ENCODE data around the gene SVEP1.
A peak's percentile ranks its signal among the peaks of the same experiment; 100 is the strongest.

Gene SVEP1

DNA sequence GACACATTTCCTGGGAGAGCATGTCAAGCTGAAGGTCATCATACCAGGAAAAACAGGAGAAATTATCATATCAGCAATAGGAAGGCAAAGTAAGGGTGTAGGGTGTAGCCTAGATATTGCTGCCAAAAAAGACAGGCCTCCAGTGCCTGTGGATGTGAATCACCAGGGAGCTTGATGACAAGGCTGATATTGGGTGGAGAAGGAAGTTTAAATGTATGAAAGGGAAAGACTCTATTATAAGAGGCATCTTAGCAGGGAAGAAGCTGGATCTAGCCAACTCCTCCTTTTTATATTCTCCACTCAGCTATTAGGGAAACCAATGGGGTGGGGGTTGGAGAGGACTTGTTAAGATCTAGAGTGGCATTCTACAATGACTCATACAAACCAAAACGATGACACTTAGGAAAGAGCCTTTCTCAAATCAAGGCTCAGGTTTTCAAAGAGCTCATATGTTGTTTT lies 228.5 kb downstream of the SVEP1 start:
- no peak for DNase-seq

DNA sequence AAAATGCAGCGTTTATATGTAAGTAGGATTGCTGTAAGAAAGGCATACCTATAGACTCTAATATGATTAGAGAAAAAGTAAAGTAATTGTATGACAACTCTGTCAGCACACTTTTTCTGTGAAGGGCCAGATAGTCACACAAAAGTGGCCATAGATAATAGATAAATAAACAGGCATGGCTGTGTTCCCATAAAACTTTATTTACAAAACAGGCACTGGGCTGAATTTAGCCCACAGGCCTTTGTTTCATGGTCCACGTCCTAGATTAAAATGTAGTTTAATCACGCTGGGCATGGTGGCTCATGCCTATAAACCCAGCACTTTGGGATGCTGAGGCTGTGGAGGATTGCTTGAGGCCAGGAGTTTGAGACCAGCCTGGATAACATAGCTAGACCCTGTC lies 233.2 kb downstream of the SVEP1 start:
- DNase-seq, result no peak

DNA sequence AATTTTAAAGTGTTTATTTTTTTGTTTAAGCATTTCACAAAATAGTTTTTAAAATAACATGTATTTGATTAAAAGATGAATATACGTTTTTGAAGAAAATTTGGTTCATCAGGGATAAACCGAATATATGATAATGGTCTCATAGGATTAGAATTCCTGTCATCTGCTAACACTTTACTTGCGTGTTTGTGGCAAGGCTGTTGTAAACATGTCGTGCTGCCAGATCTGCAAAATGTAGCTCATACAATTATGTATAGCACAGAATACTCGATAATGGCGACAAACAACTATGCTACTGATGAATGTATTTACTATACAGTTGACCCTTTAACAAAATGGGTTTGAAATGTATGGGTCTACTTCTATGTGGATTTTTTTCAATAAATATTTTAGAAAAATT lies 234.7 kb downstream of the SVEP1 start:
- DNase-seq, result no peak

DNA sequence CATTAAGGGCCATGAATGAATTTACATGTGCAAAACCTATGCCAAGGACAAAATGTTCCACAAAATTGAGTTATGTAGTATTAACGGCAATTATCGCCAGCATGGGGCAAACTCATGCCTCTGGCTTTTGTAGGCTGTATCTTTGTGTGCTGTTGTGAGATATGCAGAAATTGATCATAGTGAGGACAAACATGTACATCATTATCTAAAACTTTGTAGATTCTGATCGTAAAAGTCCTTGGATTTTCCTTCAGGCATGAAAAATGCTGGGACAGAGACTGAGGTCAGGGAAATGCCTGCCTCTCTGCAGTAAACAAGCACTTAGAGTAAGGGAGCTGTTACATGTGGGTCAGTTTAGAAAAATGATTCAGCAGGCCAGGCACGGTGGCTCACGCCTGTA lies 236.0 kb downstream of the SVEP1 start:
- DNase-seq, result no peak

DNA sequence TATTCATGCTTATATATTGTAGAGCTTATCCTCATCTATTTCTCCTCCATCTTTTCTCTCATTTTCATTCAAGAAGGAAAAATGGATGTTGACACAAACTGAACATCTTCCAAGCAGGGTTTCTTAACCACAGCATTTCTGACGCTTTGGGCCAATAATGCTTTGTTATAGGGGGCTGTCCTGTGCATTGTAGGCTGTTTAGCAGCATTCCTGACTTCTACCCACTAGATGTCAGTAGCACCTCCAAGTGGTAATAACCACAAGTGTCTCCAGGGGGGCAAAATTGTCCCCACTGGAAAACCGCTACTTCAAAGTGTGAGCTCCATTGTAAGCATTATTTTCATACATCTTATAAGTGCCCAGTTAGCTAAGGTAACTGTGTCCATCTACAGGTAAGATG lies 239.2 kb downstream of the SVEP1 start:
- DNase-seq, result no peak

DNA sequence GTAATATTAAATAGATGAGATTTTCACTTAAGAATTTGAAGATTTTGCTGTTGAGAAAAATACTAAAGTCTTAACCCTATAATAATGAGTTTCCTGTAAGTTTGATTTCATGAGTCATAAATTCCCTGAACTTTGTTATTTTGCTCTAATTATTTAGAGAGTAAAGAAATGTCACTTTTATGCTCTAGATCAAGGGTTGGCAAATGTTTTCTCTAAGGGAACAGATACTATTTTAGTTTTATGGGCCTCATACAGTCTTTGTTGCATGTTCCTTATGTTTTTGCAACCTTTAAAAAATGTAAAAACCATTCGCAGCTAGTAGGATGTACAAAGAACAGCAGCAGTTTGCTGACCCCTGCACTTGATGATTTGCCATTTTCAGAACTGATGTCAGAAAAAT lies 241.4 kb downstream of the SVEP1 start:
- DNase-seq, result no peak

DNA sequence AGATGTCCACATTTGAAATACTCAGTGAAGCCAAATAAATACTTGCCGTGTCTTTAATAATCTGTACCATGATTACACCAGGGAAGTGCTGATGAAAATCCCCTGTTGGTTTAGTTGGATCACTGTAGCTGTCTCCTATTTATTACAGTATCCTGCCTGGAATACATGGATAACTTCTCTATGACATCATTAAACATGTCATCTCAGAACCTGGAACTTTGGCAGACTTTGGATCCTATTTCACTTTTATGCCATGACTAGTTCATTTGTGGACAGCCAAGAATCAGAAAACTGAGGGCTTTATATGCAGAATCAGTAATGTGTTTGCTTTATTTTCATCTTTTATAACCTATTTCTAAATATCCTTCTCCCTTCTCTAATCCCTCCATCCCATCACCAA lies 241.8 kb downstream of the SVEP1 start, which contains the start of gene TXNDC8:
Gene TXNDC8 (minus strand): TSS at position 137 of the 400 bp plus-strand sequence.
- no peak for DNase-seq

DNA sequence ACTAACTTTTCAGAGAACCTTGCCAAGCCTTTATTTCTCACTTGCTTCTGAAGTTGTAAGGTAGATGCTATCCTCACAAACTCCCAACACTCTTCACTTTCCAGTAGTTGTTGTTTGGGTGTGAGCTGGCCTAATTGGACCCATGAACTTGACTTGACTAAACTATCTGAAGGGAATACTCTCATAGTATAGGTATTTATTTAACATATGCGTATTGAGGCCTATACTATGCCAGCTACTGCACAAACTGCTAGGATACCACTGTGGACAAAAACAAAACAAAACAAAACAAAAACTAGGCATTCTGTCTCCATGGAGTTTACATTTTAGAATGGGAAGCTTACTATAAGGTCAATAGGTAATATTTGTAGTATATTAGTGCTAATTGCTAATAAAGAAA lies 243.2 kb downstream of the SVEP1 start:
- DNase-seq, result no peak

DNA sequence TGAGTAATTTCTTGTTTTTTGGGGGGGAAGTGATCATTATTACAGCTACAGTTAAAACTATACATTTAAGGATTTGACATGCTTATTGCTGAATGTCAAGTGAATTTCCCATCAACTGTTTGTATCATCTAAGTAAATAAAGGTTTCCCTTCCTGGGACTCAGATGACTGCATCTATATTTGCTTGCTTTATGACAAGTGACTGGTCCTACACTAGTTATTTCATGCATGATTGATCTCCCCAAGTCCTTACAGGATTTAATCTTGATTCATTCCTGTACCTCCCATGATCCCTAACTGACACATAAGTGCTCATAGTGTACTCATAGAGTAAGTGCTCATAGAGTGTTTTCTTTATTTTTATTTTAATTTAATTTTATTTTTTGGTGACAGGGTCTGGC lies 244.7 kb downstream of the SVEP1 start:
- no peak for DNase-seq

DNA sequence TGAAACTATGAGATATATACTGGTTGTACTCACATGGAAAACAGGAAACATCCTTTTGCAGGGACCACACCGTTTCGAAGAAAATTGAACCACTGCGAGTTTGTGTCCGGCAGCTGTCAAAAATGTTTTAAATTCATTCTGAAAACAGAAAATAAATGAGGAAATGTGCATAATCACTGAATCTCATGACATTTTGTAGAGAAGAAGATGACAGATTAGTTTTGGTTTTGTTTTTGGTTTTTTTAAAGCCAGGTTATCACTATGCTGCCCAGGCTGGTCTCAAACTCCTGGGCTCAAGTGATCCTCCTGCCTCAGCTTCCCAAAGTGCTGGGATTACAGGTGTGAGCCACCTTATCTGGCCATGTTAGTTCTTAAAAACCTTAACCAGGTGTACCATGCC lies 245.4 kb downstream of the SVEP1 start:
- DNase-seq, result no peak

DNA sequence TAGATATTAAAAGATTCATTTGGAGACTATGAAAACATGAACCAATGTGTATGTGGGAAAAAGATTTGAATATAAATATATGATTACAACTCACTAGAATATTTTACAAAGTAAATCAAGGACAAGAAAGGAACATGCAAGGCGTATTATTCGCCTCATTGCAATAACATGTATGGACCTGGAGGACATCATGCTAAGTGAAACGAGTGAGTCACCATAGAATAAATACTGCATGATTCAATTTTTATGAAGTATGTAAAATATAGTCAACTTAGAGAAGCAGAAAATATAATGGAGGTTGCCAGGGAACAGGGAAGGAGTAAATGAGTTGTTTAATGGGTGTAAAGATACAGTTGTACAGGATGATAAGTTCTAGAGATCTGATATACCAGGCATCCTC lies 246.8 kb downstream of the SVEP1 start:
- DNase-seq, result no peak

DNA sequence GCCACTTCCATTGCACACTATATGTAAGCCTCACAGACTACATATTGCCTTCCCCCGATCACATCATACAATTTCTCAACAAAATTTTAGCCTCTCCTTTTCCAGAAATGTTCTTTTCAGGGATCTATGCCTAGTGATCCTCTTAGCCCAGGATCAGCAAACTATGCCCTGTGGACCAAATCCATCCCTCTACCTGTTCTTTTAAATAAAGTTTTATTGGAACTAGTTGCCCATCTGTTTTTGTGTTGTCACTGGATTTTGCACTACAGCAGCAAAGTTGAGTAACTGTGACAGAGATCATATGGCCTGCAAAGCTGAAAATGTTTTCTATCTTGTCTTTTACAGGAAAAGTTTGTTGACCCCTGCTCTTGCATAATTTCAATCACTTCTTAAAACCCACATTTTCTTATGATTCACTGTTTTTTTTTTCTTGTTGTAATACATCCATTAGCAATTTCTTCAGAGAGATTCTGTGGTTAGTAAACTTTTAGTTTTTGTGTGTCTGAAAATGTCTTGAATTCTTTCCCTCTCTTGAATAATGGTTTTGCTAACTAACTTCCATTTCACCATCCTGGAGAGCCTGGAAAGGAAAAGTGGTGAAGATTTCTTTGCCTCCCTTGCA lies 248.9 kb downstream of the SVEP1 start:
- no peak for DNase-seq

DNA sequence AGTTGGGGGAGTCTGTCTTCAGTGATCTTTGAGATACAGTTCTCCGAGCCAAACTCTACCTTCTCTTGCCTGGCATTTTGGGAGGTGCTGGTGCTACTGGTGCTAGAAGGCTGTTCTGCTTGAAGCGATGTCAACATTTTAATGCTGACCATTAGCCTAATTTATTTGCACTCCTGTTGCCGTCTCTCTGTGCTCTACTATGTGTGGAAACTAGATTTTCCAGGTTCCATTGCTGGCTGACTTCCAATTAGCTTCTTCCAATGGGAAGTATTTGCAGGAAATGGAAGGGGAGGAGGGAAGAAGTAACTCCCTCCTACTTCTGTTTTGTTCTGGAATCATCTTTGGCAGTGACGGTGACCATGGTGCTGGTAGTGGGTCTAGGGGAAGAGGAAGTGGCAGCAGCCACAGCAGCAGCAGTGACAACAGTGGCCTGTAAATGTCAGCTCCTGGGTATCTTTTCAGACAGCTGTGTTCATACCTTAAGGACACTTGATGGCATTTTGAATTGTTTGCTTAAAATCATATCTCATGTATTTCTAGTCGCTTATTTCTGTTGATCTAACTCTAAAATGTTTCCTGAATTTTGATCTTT lies 249.8 kb downstream of the SVEP1 start:
- DNase-seq, result peak; percentile 9

DNA sequence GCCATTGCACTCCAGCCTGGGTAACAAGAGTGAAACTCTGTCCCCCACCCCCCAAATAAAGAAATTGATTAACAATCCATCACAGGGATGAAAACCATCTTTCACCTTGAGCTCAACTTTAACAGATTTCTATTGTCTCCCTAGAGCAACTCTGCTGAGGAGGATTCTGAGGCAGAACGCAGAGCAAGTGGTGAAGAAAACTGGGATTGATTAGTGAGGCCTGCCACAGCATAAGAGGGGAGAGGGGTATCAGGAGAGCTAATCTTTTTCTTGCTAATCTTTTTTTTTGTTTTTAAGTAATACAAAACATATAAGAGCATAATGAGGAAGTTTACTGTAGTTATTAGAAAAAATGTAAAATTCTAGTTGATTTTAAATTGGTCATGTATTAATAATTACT lies 250.8 kb downstream of the SVEP1 start:
- no peak for DNase-seq

DNA sequence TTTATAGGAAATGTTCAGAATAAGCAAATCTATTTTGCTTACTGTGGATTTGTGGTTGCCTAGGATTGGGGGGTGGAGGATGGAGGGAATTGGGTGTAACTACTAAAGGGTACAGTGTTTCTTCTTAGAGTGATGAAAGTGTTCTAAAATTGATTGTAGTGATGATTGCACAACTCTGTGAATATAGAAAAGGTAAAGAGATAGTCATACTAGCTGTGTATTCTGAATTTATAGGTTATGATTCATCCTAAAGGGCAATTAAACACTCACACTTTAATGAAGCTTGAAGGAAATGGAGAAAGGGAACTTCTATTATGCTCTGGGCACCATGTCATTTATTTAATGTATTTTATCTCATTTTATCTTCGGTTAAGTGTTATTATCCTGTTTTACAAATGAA lies 251.8 kb downstream of the SVEP1 start:
- DNase-seq, result no peak

DNA sequence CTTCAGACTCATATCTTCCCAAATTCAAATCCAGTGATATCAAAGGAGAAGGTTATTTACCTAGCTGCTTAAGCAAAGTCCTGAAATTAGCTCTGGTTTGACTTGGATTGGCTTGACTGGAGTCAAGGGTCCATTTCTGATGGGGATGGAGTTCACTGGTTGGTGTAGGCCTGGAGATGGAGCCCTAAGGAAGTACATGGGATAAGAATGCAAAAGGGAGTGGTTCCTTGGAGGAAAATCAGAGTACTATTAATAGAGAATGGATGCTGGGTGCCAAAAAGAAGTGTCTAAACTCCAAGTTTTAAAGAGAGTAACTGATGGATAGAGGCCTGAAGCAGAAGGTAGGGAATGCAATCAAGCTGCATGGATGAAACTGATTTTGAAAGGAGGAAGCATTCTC lies 255.7 kb downstream of the SVEP1 start:
- no peak for DNase-seq

DNA sequence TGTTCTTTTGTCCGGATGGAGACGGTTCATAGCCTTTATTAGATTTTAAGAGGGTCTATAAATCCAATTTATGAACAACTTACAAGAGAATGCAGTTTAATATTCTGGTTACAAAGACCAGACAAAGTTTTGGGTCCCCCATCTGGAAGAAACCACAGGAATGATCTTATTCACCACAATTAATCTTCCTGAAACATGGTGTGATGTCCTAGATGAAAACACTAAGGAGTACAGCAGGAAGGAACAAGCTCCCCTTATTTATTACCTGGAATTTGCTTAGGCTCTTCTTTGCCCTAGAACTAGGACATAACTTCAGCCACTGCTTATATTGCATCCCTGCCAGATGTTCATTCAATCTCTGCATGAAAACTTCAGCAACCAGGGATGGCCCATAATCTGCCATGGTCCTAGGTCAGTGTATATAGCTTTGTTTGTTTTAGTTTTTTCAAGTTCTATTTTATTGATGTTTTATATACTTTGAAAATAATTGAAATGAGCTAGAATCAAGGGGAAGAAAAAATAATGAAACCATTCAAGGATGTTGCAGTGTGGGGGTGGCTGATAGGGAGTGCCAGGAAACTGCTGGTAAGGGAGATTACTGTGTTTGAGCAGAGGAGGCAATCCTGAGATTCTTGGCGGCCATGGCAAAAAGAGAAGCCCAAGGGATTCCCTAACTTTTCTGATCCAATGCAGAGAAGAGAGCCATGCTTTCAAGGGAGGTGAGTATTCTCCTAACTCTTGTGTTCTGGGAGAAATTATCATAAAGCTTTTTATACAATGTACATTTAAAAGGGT lies 258.7 kb downstream of the SVEP1 start:
- no peak for DNase-seq

DNA sequence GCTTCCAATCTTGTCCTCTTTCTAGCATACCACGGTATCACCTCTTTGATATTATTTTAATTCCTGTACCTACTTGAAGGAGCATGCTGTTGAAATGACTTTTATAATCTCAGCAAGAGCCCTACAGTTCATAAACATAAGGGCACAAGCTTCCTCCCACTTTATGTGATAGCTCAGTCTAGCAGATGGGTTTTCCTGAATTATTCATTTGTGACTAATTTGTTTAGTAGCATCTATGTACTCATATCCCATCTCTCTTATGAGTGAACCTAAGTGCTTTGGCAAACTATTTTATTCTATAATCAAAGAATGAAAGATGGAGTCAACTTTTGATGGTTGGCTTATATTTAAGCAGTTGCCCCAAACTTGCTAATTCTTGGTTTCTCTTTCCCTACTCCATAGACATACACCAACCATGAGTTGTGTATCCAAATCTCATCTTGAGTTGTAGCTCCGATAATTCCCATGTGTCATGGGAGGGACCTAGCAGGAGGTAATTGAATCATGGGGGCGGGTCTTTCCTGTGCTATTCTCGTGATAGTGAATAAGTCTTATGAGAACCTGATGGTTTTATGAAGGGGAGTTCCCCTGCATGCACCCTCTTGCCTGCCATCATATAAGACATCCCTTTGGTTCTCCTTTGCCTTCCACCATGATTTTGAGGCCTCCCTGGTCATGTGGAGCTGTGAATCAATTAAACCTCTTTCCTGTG lies 259.6 kb downstream of the SVEP1 start:
- no peak for DNase-seq

DNA sequence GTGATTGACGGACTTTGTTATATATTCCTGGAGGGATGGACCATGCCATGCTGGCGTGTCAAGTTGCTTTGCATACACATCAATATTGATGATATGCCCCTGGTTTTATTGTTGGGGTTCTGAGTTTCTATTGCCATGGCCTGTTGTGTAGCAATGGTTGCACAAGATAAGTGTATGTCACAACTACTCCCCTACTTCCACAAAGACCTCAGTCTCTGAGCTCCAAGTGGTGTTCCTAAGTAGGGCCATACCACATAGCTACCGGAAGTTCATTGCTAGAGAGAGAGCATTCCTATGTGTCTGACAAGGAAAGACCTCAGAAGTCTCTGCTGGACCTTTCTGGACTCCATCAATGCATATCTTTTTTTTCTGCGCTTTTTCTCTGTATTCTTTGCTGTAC lies 261.6 kb downstream of the SVEP1 start:
- DNase-seq, result no peak

DNA sequence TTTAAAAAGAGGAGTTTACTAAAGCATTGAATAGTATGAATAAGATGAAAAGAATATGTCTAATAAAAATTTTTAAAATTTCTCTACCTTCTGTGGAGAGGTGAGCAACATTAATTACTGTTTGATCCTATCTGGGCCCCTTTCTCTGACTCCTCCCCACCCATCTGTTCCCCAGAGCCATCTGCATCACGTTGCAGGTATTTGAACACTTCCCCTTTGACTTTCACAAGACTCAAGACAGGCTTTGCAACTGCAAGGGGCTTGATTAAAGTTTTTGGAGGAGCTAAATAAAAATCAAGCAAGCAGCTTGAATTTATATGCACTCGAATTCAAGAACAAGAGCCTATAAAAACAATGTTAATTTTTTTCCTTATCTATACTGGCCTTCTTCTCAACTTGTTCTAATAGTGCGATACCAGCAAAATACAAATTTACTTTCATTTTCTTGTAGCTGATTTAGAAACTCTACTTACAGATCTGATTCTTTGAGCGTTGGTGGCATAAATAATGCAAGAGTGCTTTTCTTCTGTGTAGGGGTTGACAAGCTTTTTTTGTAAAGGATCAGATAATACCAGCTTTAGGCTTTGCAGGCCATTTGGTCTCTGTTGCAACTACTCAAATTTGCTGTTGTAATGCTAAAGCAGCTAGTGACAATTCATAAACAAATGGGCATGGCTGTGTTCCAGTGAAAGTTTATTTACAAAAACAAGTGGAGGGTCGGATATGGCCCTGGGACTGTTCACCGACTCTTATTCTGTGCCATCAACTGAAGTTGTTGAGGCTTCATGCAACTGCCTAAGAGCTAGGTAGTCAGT lies 263.1 kb downstream of the SVEP1 start:
- DNase-seq, result peak; percentile 10
